GM19328 (cell line): ENCODE data around the gene AIF1L.
"Not testable (repeated sequence)": the region's sequence is repeated elsewhere in the genome, so short reads cannot be mapped to it uniquely, and the experiment has no call there.

Source experiments
- ATAC-seq: cut with Tn5 transposase; IDR thresholded peaks from one replicate; pipeline ENCODE4 v1.9.1; 2021; ENCODE audit warnings: mild to moderate bottlenecking, moderate library complexity; ENCODE audit not compliant: unreplicated experiment

The AIF1L gene

GRCh38 chr9:131117762-131118145 is 21.4 kb downstream of the AIF1L start:
- ATAC-seq: no peak

GRCh38 chr9:131119600-131119999 is 23.3 kb downstream of the AIF1L start:
- no peak for ATAC-seq

GRCh38 chr9:131120620-131121228 is 24.4 kb downstream of the AIF1L start:
- ATAC-seq: no peak

DNA sequence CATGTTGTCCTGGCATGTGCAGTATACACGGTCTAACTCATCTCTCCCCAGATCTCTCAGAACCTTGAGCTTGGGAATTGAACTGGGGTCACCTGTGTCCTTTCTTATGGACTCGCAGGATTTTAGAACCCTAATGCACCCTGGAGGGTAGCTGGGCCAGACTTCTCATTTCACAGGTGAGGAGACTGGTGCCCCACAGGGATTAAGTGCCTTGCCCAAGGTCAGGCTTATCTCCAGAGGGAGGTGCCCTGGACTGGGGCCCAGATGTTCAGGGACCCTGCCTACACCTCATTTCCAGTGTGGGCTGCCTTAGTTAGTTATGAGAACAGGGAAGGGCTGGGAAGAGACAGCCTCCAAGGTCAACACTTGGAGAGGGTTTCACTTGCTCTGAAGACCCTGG is 25.0 kb downstream of the AIF1L start:
- ATAC-seq: no peak

DNA sequence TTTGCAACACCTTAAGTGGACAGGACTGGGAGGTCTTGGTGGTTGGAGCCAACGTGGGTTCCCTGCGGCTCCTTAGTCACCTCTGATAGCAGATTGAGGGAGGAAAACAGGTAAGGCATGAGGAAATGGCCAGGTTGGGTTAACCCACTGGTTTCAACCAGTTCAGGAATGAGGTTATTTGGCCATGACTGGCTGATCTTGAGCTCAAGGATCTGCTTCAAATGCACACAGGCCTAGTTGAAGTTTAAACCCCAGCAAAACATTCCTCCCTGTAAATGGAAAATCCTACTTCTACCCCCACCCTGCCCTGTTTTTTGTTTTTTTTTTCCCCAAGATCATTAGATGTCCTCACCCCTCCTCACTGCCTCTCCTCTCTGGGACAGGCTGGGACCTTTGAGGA is 25.8 kb downstream of the AIF1L start:
- ATAC-seq: no peak

- ATAC-seq: no peak
Observed at GRCh38 chr9:131125038-131125287, 28.6 kb downstream of the AIF1L start.

- peak; percentile 94 for ATAC-seq
Observed at GRCh38 chr9:131125288-131126058, 29.1 kb downstream of the AIF1L start, which contains the start of gene NUP214. NUP214 (plus strand) TSS chr9:131125586; CDS start chr9:131125705, 119 bp downstream.

DNA sequence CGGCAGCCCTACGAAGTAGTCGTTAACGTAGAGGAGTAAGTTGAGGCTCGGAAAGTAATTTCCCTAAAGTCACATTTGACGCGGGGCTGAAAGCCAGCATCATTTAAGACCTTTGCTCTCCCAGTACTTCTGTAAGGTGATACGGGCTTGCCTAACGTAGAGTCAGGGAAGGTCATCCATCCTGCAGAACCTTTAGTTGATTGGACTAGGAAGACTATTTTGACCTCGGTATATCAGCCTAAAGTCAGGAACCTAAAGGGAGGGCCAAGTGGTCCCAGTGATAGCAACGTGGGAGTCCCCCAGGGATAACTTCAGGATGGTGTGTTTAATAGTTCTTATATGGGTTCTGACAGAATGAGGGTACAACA is 29.7 kb downstream of the AIF1L start:
- no peak for ATAC-seq

DNA sequence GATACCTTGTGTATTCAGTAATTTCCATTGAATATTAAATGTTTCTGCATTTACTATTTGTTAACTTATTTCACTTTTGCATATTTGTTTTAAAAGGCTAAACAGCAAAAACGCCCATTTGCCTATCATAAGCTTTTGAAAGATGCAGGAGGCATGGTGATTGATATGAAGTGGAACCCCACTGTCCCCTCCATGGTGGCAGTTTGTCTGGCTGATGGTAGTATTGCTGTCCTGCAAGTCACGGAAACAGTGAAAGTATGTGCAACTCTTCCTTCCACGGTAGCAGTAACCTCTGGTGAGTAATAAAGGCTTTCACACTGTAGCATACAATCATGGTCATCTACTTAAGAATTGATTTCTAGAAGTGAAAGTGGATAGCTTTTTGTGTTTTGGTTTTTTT is 32.9 kb downstream of the AIF1L start:
- no peak for ATAC-seq

GRCh38 chr9:131138676-131139075 is 42.3 kb downstream of the AIF1L start:
- ATAC-seq: no peak

GRCh38 chr9:131140112-131140511 is 43.8 kb downstream of the AIF1L start:
- no peak for ATAC-seq

GRCh38 chr9:131140550-131140949 is 44.2 kb downstream of the AIF1L start:
- ATAC-seq: no peak

DNA sequence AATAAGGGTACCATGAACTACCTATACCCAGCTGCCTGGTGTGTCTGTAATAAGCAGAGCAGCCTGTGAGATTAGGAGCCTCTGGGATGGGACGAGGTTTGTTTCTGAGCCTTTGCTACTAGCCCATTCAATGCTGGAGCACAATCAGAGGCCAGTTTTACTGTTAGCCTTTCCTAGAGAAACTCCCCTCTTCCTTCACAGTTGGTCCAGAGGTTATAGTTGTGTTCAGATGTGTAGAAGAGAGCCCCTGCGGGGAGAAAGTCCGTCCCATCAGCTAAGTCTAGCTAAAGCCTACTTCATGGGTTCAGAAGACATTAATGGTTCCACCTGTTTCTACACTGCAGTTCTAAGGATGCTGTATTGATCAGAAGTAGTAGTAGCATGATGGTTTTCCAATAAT is 45.8 kb downstream of the AIF1L start:
- no peak for ATAC-seq

DNA sequence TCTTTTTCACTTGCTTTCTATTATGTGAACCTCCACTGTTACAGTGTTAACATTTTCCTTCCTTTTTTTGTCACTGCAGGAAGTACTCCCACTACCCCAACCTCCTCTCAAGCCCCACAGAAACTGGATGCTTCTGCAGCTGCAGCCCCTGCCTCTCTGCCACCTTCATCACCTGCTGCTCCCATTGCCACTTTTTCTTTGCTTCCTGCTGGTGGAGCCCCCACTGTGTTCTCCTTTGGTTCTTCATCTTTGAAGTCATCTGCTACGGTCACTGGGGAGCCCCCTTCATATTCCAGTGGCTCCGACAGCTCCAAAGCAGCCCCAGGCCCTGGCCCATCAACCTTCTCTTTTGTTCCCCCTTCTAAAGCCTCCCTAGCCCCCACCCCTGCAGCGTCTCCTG is 47.9 kb downstream of the AIF1L start:
- ATAC-seq: no peak

- no peak for ATAC-seq
Observed at GRCh38 chr9:131145245-131145644, 48.9 kb downstream of the AIF1L start.

DNA sequence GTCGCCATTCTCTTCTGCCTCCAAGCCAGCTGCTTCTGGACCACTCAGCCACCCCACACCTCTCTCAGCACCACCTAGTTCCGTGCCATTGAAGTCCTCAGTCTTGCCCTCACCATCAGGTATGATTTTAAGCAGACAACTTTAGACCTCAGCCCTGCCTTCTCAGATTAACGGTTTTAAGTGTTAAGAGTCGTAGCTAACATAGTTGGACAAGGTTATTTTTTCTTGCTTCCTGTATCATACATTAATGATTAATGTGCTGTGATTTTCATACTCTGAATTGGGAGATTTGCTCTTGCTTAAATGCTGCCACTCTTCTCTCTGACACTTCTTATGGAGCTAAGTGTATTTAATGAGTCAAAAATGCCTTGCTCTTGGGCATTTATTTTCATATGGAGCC is 49.9 kb downstream of the AIF1L start:
- ATAC-seq: no peak

GRCh38 chr9:131148276-131148675 is 51.9 kb downstream of the AIF1L start:
- ATAC-seq: no peak

DNA sequence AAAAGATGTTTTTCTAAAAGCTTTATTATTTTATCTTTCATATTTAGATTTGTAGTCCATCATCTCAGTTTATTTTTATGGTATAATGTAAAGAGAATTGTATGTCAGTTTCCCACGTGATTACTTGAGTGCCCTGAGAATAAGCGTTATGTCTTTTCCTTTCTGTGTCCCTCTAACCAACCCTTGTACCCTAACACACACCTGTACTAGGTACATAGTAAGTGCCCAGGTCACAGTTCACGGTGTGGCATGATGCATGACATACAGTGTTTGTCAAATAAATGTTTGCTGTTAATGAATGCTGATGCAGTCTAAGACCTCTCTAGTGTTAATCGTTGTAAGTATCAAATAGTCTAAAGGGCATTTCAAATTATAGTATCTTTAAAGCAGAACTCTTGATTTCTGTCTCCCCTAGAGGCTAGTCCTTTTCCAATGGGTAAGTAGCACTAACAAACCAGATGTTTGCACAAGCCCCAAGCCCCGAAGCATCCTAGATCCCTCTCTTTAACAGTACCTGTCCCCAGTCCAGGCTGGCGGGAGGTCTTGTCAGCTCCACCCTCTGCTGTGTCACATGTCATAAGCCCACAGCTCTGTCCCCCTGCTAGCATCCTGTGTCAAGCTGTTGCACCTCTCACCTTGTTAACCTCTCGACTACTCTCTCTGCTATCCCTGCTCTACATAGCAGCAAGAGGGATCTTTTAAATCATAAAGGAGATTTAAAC is 52.8 kb downstream of the AIF1L start:
- no peak for ATAC-seq

- ATAC-seq: no peak
Observed at GRCh38 chr9:131149688-131150053, 53.3 kb downstream of the AIF1L start.

- ATAC-seq: no peak
Observed at GRCh38 chr9:131153595-131153994, 57.3 kb downstream of the AIF1L start.

- ATAC-seq: not testable (repeated sequence)
Observed at GRCh38 chr9:131158673-131159072, 62.3 kb downstream of the AIF1L start.

- ATAC-seq: no peak
Observed at GRCh38 chr9:131160416-131161112, 64.2 kb downstream of the AIF1L start.
